Sigmoid colon (tissue), 3 donors: ENCODE measurements around the gene CDK5.

Experiments
- CTCF ChIP-seq, 4 experiments: fragments of 450-650 bp in 3 of 4; fragments of 200-600 bp in 1 of 4; IDR thresholded peaks; one replicate each; pipeline ENCODE4 v1.5.1; 2016 to 2019; ENCODE audit warnings: antibody characterized with exemption in 4 of 4, mild to moderate bottlenecking in 3 of 4, moderate library complexity in 2 of 4
- POLR2A ChIP-seq, 2 donors: fragments of 450-650 bp; IDR thresholded peaks; one replicate each; pipeline ENCODE4 v1.6.1; 2016; ENCODE audit warnings: antibody characterized with exemption in 2 of 2, mild to moderate bottlenecking in 2 of 2, moderate library complexity in 2 of 2

GRCh38 chr7:151007469-151007898 lies 50.2 kb downstream of the CDK5 start:
- TF ChIP-seq POLR2A (IDR thresholded peaks at IDR 0.05) (no peak), CTCF (IDR thresholded peaks at IDR 0.05) (no peak)
